Activated CD4-positive, alpha-beta T cell treated with anti-CD3 and anti-CD28 coated beads, Interleukin-2, amount 50 U/mL, for 24 hours (primary cell): ENCODE data around the gene CDR2.
"Not testable (repeated sequence)": the region's sequence is repeated elsewhere in the genome, so short reads cannot be mapped to it uniquely, and the experiment has no call there.

Source experiments
- DNase-seq, 2 donors: peaks; one replicate each; pipeline ENCODE4 v3.0.0-alpha.2; 2020; ENCODE audit warnings: low read depth in 1 of 2, low spot score in 1 of 2

The CDR2 gene

GRCh38 chr16:22311520-22311919 is 62.9 kb downstream of the CDR2 start:
- DNase-seq, result no peak

- no peak for DNase-seq
Observed at GRCh38 chr16:22308824-22309520, 65.4 kb downstream of the CDR2 start.

GRCh38 chr16:22307838-22308237 is 66.6 kb downstream of the CDR2 start:
- no peak for DNase-seq

GRCh38 chr16:22306788-22307187 is 67.6 kb downstream of the CDR2 start:
- no peak for DNase-seq

- no peak for DNase-seq
Observed at GRCh38 chr16:22304411-22304810, 70.0 kb downstream of the CDR2 start.

- no peak for DNase-seq
Observed at GRCh38 chr16:22302776-22303363, 71.5 kb downstream of the CDR2 start.

- DNase-seq, result not testable (repeated sequence)
Observed at GRCh38 chr16:22301423-22301822, 73.0 kb downstream of the CDR2 start.

GRCh38 chr16:22300427-22301071 is 73.9 kb downstream of the CDR2 start:
- DNase-seq, result peak in 1 of 2 donors; percentile 13

- DNase-seq, result no peak
Observed at GRCh38 chr16:22299036-22299435, 75.4 kb downstream of the CDR2 start.

GRCh38 chr16:22297871-22298733 is 76.3 kb downstream of the CDR2 start:
- DNase-seq, result peak; percentile 47 to 75

- peak; percentile 99 to 100 for DNase-seq
Observed at GRCh38 chr16:22297114-22297870, 77.1 kb downstream of the CDR2 start, which contains the start of gene POLR3E. Gene POLR3E, plus strand, starts transcription at chr16:22297409. Its CDS starts 5,560 bp downstream, at chr16:22302969.

- DNase-seq, result peak in 1 of 2 donors; percentile 13
Observed at GRCh38 chr16:22296225-22297113, 78.0 kb downstream of the CDR2 start.
